ENCODE measurements around the gene HMGN5.
A peak's percentile ranks its signal among the peaks of the same experiment; 100 is the strongest.

GRCh38 chrX:81174286-81174685 lies 27.4 kb downstream of the HMGN5 start:
- TF ChIP-seq EZH2 (IDR thresholded peaks at IDR 0.05; ENCODE audit: low read depth), result no peak
- TF ChIP-seq CTCF (conservative IDR thresholded peaks at IDR 0.05), result peak; percentile 32; the same call in 1 of the 2 replicates
